ENCODE results near the gene ITPRIP.

DNA sequence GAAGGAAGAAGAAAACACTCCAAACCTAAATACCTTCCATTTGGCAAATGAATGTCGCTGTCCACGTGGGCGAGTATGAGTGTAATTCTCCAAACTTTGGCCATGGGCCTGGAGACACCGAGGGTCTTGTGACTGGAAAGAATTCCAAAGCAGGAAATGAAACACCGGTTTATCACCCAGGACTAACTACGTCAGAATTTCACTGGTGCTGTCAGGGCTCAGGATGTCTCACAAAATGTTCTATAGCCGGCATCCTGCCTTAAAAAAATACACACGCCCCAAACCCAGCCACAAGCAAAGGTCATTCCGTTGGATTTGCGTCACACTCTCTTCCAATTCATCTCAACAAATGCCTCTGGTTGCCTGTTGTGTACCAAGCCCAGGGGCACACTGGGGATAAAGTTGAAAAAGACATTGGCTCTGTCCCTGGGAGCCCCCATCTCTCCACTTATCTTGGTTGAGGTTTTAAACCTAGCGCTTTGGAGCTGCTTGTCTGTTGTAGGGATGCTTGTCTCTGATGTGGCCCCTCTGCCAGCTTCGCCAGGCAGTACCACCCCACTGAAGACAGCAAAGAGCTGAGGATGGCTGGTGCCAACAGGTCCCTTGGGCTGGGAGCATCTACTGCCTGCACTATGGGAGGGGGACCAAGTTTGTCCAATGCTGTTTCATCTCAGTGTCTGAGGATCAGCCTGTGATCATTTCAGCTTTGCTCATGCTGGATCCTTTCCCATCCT is 38.1 kb downstream of the ITPRIP start:
- TF ChIP-seq NFIC (IDR thresholded peaks at IDR 0.05; ENCODE audit: borderline replicate concordance) (peak; percentile 58; the same call in 1 of the 2 replicates), GABPA (IDR thresholded peaks at IDR 0.05; ENCODE audit: low read depth) (no peak), EP300 (IDR thresholded peaks at IDR 0.05; ENCODE audit: borderline replicate concordance in 1 of 2, low read depth in 1 of 2, low read length in 1 of 2) (peak in 1 of 2 experiments; percentile 50; a peak in 1 of 4 replicates), JUND (IDR thresholded peaks at IDR 0.05) (no peak), FOSL2 (IDR thresholded peaks at IDR 0.05; ENCODE audit: borderline replicate concordance, low read depth) (no peak), TAF1 (IDR thresholded peaks at IDR 0.05; ENCODE audit: borderline replicate concordance, low read depth, low read length) (no peak), MXI1 (IDR thresholded peaks at IDR 0.05; ENCODE audit: low read depth, low read length) (no peak), POLR2AphosphoS5 (IDR thresholded peaks at IDR 0.05; ENCODE audit: low read depth, low read length) (no peak), TCF12 (IDR thresholded peaks at IDR 0.05) (peak; percentile 58), FOXM1 (IDR thresholded peaks at IDR 0.05; ENCODE audit: low read depth) (no peak)
- TF ChIP-seq, protein P1, sequence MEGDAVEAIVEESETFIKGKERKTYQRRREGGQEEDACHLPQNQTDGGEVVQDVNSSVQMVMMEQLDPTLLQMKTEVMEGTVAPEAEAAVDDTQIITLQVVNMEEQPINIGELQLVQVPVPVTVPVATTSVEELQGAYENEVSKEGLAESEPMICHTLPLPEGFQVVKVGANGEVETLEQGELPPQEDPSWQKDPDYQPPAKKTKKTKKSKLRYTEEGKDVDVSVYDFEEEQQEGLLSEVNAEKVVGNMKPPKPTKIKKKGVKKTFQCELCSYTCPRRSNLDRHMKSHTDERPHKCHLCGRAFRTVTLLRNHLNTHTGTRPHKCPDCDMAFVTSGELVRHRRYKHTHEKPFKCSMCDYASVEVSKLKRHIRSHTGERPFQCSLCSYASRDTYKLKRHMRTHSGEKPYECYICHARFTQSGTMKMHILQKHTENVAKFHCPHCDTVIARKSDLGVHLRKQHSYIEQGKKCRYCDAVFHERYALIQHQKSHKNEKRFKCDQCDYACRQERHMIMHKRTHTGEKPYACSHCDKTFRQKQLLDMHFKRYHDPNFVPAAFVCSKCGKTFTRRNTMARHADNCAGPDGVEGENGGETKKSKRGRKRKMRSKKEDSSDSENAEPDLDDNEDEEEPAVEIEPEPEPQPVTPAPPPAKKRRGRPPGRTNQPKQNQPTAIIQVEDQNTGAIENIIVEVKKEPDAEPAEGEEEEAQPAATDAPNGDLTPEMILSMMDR (IDR thresholded peaks at IDR 0.05): no peak
- TF ChIP-seq, protein P2, sequence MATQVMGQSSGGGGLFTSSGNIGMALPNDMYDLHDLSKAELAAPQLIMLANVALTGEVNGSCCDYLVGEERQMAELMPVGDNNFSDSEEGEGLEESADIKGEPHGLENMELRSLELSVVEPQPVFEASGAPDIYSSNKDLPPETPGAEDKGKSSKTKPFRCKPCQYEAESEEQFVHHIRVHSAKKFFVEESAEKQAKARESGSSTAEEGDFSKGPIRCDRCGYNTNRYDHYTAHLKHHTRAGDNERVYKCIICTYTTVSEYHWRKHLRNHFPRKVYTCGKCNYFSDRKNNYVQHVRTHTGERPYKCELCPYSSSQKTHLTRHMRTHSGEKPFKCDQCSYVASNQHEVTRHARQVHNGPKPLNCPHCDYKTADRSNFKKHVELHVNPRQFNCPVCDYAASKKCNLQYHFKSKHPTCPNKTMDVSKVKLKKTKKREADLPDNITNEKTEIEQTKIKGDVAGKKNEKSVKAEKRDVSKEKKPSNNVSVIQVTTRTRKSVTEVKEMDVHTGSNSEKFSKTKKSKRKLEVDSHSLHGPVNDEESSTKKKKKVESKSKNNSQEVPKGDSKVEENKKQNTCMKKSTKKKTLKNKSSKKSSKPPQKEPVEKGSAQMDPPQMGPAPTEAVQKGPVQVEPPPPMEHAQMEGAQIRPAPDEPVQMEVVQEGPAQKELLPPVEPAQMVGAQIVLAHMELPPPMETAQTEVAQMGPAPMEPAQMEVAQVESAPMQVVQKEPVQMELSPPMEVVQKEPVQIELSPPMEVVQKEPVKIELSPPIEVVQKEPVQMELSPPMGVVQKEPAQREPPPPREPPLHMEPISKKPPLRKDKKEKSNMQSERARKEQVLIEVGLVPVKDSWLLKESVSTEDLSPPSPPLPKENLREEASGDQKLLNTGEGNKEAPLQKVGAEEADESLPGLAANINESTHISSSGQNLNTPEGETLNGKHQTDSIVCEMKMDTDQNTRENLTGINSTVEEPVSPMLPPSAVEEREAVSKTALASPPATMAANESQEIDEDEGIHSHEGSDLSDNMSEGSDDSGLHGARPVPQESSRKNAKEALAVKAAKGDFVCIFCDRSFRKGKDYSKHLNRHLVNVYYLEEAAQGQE (IDR thresholded peaks at IDR 0.05; ENCODE audit: low read depth, low read length): peak; percentile 81
- TF ChIP-seq, protein P3, sequence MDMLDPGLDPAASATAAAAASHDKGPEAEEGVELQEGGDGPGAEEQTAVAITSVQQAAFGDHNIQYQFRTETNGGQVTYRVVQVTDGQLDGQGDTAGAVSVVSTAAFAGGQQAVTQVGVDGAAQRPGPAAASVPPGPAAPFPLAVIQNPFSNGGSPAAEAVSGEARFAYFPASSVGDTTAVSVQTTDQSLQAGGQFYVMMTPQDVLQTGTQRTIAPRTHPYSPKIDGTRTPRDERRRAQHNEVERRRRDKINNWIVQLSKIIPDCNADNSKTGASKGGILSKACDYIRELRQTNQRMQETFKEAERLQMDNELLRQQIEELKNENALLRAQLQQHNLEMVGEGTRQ (IDR thresholded peaks at IDR 0.05; ENCODE audit: borderline replicate concordance, low read depth, low read length): no peak

Measured in SK-N-SH (cell line).